ENCODE data around the gene DAZAP2. TPM values are rescaled to one million over a fixed set of nuclear protein-coding genes. Genes with fewer than 3 reads are reported as not detected.

The DAZAP2 gene
- total RNA-seq (100 to 1,000 TPM; 150 to 176 (median 168) TPM), polyA plus RNA-seq (135 TPM)
- long read RNA-seq, donor 1, transcript DAZAP2-201 (4 exons, 2,598 nt): major isoform, 380 of 403 reads
- long read RNA-seq, donor 1, partial matches to known transcripts: 2 of 403 reads
- long read RNA-seq, donor 1, other reads (novel, unspliced or antisense): 15 of 403 reads
- long read RNA-seq, donor 2, transcript DAZAP2-201 (4 exons, 2,598 nt): major isoform, 135 of 150 reads
- long read RNA-seq, donor 2, partial matches to known transcripts: 1 of 150 reads
- long read RNA-seq, donor 2, other reads (novel, unspliced or antisense): 9 of 150 reads
- long read RNA-seq, donor 3, transcript DAZAP2-201 (4 exons, 2,598 nt): major isoform, 740 of 828 reads
- long read RNA-seq, donor 3, transcript DAZAP2-206 (2 exons, 598 nt): minor isoform, 9 of 828 reads
- long read RNA-seq, donor 3, transcript DAZAP2-214 (2 exons, 3,664 nt): minor isoform, 9 of 828 reads
- long read RNA-seq, donor 3, partial matches to known transcripts: 56 of 828 reads
- long read RNA-seq, donor 3, other reads (novel, unspliced or antisense): 6 of 828 reads
- long read RNA-seq, donor 4, transcript DAZAP2-214 (2 exons, 3,664 nt): minor isoform, 7 of 212 reads
- long read RNA-seq, donor 4, transcript DAZAP2-201 (4 exons, 2,598 nt): major isoform, 192 of 212 reads
- long read RNA-seq, donor 4, partial matches to known transcripts: 7 of 212 reads
- long read RNA-seq, donor 4, other reads (novel, unspliced or antisense): 3 of 212 reads

- Histone ChIP-seq H3K4me1 (ENCODE audit: control insufficient read depth, insufficient read depth, low read length) (peaks cover 7% of the 10 kb centered on the region), H3K4me3 (ENCODE audit: low read length) (peak within 1 kb of the TSS; percentile 99), H3K27me3 (ENCODE audit: control insufficient read depth, insufficient read depth) (no peaks in the 10 kb centered on the region), H3K9me3 (ENCODE audit: control insufficient read depth, low read length) (no peaks in the 10 kb centered on the region), H3K27ac (ENCODE audit: low read length) (peak within 1 kb of the TSS; percentile 100)
- intact Hi-C loops (cut with DNase I): no loop called here
- peak; percentile 99 for ATAC-seq
- under 1% methylated on average over 70 of the region's 70 CpGs for WGBS
- DNase-seq: peak; percentile 97 to 99 (median 99)
These were observed at the start of gene DAZAP2 for GRCh38 chr12:51238510-51239334. Gene DAZAP2, plus strand, starts transcription at chr12:51238826. Its CDS starts 82 bp downstream, at chr12:51238908.

GRCh38 chr12:51189790-51190355 is 48.8 kb upstream of the DAZAP2 start:
- WGBS: 90% methylated on average over 14 of the region's 14 CpGs
- intact Hi-C loops (cut with DNase I): no loop called here
- Histone ChIP-seq H3K9me3 (ENCODE audit: control insufficient read depth, low read length) (no peaks in the 10 kb centered on the region), H3K4me3 (ENCODE audit: low read length) (no peak overlapping the region), H3K27ac (ENCODE audit: low read length) (no peak overlapping the region), H3K4me1 (ENCODE audit: control insufficient read depth, insufficient read depth, low read length) (no peaks in the 10 kb centered on the region), H3K27me3 (ENCODE audit: control insufficient read depth, insufficient read depth) (no peaks in the 10 kb centered on the region)
- DNase-seq: no peak
- ATAC-seq: no peak

GRCh38 chr12:51190820-51191219 is 47.8 kb upstream of the DAZAP2 start:
- ATAC-seq (peak; percentile 68 to 84), DNase-seq (no peak)
- 67% methylated on average over 4 of the region's 4 CpGs for WGBS
- intact Hi-C loops (cut with DNase I): no loop called here
- Histone ChIP-seq H3K9me3 (ENCODE audit: control insufficient read depth, low read length) (no peaks in the 10 kb centered on the region), H3K4me1 (ENCODE audit: control insufficient read depth, insufficient read depth, low read length) (no peaks in the 10 kb centered on the region), H3K27me3 (ENCODE audit: control insufficient read depth, insufficient read depth) (no peaks in the 10 kb centered on the region), H3K27ac (ENCODE audit: low read length) (no peak overlapping the region), H3K4me3 (ENCODE audit: low read length) (no peak overlapping the region)

GRCh38 chr12:51191516-51192283 is 46.9 kb upstream of the DAZAP2 start:
- intact Hi-C loops (cut with DNase I): no loop called here
- H3K9me3 ChIP-seq (ENCODE audit: control insufficient read depth, low read length): no peaks in the 10 kb centered on the region
- ATAC-seq (no peak), DNase-seq (no peak)
- H3K4me1 ChIP-seq (ENCODE audit: control insufficient read depth, insufficient read depth, low read length): no peaks in the 10 kb centered on the region
- H3K4me3 ChIP-seq (ENCODE audit: low read length): no peak overlapping the region
- no peak overlapping the region for H3K27ac ChIP-seq (ENCODE audit: low read length)
- WGBS: 89% methylated on average over 12 of the region's 12 CpGs
- H3K27me3 ChIP-seq (ENCODE audit: control insufficient read depth, insufficient read depth): no peaks in the 10 kb centered on the region

GRCh38 chr12:51192284-51192671 is 46.3 kb upstream of the DAZAP2 start:
- ATAC-seq (no peak), DNase-seq (no peak)
- 87% methylated on average over 5 of the region's 5 CpGs for WGBS
- H3K4me1 ChIP-seq (ENCODE audit: control insufficient read depth, insufficient read depth, low read length): no peaks in the 10 kb centered on the region
- H3K27me3 ChIP-seq (ENCODE audit: control insufficient read depth, insufficient read depth): no peaks in the 10 kb centered on the region
- no peaks in the 10 kb centered on the region for H3K9me3 ChIP-seq (ENCODE audit: control insufficient read depth, low read length)
- no peak overlapping the region for H3K4me3 ChIP-seq (ENCODE audit: low read length)
- intact Hi-C loops (cut with DNase I): no loop called here
- no peak overlapping the region for H3K27ac ChIP-seq (ENCODE audit: low read length)

- Histone ChIP-seq H3K4me3 (ENCODE audit: low read length) (no peak overlapping the region), H3K27me3 (ENCODE audit: control insufficient read depth, insufficient read depth) (no peaks in the 10 kb centered on the region), H3K27ac (ENCODE audit: low read length) (no peak overlapping the region), H3K9me3 (ENCODE audit: control insufficient read depth, low read length) (no peaks in the 10 kb centered on the region), H3K4me1 (ENCODE audit: control insufficient read depth, insufficient read depth, low read length) (no peaks in the 10 kb centered on the region)
- WGBS: 94% methylated on average over 7 of the region's 7 CpGs
- intact Hi-C loops (cut with DNase I): no loop called here
- ATAC-seq (no peak), DNase-seq (no peak)
These were observed 42.8 kb upstream of the DAZAP2 start for GRCh38 chr12:51195841-51196240.

- Histone ChIP-seq H3K9me3 (ENCODE audit: control insufficient read depth, low read length) (no peaks in the 10 kb centered on the region), H3K4me3 (ENCODE audit: low read length) (no peak overlapping the region), H3K27me3 (ENCODE audit: control insufficient read depth, insufficient read depth) (no peaks in the 10 kb centered on the region), H3K4me1 (ENCODE audit: control insufficient read depth, insufficient read depth, low read length) (no peaks in the 10 kb centered on the region), H3K27ac (ENCODE audit: low read length) (no peak overlapping the region)
- 76% methylated on average over 9 of the region's 9 CpGs for WGBS
- peak in 2 of 3 donors; percentile 38 to 60 for DNase-seq
- intact Hi-C loops (cut with DNase I): no loop called here
- ATAC-seq: peak; percentile 48 to 53
These were observed 42.1 kb upstream of the DAZAP2 start for GRCh38 chr12:51196547-51196946.

- Histone ChIP-seq H3K27me3 (ENCODE audit: control insufficient read depth, insufficient read depth) (no peaks in the 10 kb centered on the region), H3K4me3 (ENCODE audit: low read length) (no peak overlapping the region), H3K27ac (ENCODE audit: low read length) (no peak overlapping the region), H3K4me1 (ENCODE audit: control insufficient read depth, insufficient read depth, low read length) (no peaks in the 10 kb centered on the region), H3K9me3 (ENCODE audit: control insufficient read depth, low read length) (no peaks in the 10 kb centered on the region)
- 94% methylated on average over 38 of the region's 38 CpGs for whole genome bisulfite sequencing
- DNase-seq (no peak), ATAC-seq (peak; percentile 20 to 23)
- intact Hi-C loops (cut with DNase I): no loop called here
These were observed 40.7 kb upstream of the DAZAP2 start for GRCh38 chr12:51197736-51198567.

GRCh38 chr12:51198568-51199365 is 39.9 kb upstream of the DAZAP2 start:
- 86% methylated on average over 16 of the region's 16 CpGs for WGBS
- no peaks in the 10 kb centered on the region for H3K9me3 ChIP-seq (ENCODE audit: control insufficient read depth, low read length)
- DNase-seq (no peak), ATAC-seq (no peak)
- no peaks in the 10 kb centered on the region for H3K4me1 ChIP-seq (ENCODE audit: control insufficient read depth, insufficient read depth, low read length)
- no peaks in the 10 kb centered on the region for H3K27me3 ChIP-seq (ENCODE audit: control insufficient read depth, insufficient read depth)
- H3K4me3 ChIP-seq (ENCODE audit: low read length): no peak overlapping the region
- no peak overlapping the region for H3K27ac ChIP-seq (ENCODE audit: low read length)
- intact Hi-C loops (cut with DNase I): no loop called here

Data from right cardiac atrium (tissue), 5 donors.